Jurkat, Clone E6-1 (cell line): ENCODE measurements around the gene XAGE3. TPM values are rescaled to one million over a fixed set of nuclear protein-coding genes. Genes with fewer than 3 reads are reported as not detected.
"Not testable (repeated sequence)": the region's sequence is repeated elsewhere in the genome, so short reads cannot be mapped to it uniquely, and the experiment has no call there.

Experiments used
- DNase-seq: peaks from one replicate; pipeline ENCODE4 v3.0.0-alpha.2; 2011; ENCODE audit warnings: low read depth, low spot score
- H3K4me3 ChIP-seq: 2 replicates; pipeline ENCODE4 v1.5.1; 2011; ENCODE audit warnings: mild to moderate bottlenecking, low read length, control low read depth, moderate library complexity
- polyA plus RNA-seq: library from polyadenylated mRNA; unstranded; fragments of >200 nt; gene quantifications from one replicate; pipeline ENCODE4 v1.2.1, GENCODE V29; 2012; ENCODE audit warnings: missing spikeins; ENCODE audit not compliant: insufficient read length, insufficient read depth

Gene XAGE3
- not detected for polyA plus RNA-seq

- no peak for DNase-seq
Observed at GRCh38 chrX:52867610-52868348, at the start of gene XAGE3. XAGE3 (minus strand) TSS chrX:52868083; CDS start chrX:52867133, 950 bp downstream.

GRCh38 chrX:52914704-52915103, 46.8 kb upstream of the XAGE3 start:
- not testable (repeated sequence) for DNase-seq, H3K4me3 ChIP-seq

More at GRCh38 chrX:52867610-52868348, at the start of gene XAGE3:
- H3K4me3 ChIP-seq, result no peak within 1 kb of the TSS

GRCh38 chrX:52913681-52914080, 45.8 kb upstream of the XAGE3 start:
- not testable (repeated sequence) for DNase-seq, H3K4me3 ChIP-seq

- H3K4me3 ChIP-seq, DNase-seq: not testable (repeated sequence)
Observed at GRCh38 chrX:52909313-52909969, 41.6 kb upstream of the XAGE3 start.

GRCh38 chrX:52907900-52908299, 40.0 kb upstream of the XAGE3 start:
- not testable (repeated sequence) for H3K4me3 ChIP-seq, DNase-seq

GRCh38 chrX:52907137-52907536, 39.3 kb upstream of the XAGE3 start:
- H3K4me3 ChIP-seq, DNase-seq: not testable (repeated sequence)

GRCh38 chrX:52906072-52906471, 38.2 kb upstream of the XAGE3 start:
- not testable (repeated sequence) for DNase-seq, H3K4me3 ChIP-seq

- H3K4me3 ChIP-seq, DNase-seq: not testable (repeated sequence)
Observed at GRCh38 chrX:52905531-52905930, 37.6 kb upstream of the XAGE3 start.

GRCh38 chrX:52896855-52897709, 29.2 kb upstream of the XAGE3 start, which contains the start of gene FAM156B:
FAM156B (plus strand) TSS chrX:52897330; CDS start chrX:52907226, 9,896 bp downstream.
- DNase-seq, H3K4me3 ChIP-seq: not testable (repeated sequence)

GRCh38 chrX:52896438-52896837, 28.6 kb upstream of the XAGE3 start:
- DNase-seq, H3K4me3 ChIP-seq: not testable (repeated sequence)

- H3K4me3 ChIP-seq, DNase-seq: not testable (repeated sequence)
Observed at GRCh38 chrX:52888090-52888489, 20.2 kb upstream of the XAGE3 start.

GRCh38 chrX:52887459-52887858, 19.6 kb upstream of the XAGE3 start:
- not testable (repeated sequence) for H3K4me3 ChIP-seq, DNase-seq

GRCh38 chrX:52876386-52876785, 8.5 kb upstream of the XAGE3 start:
- not testable (repeated sequence) for DNase-seq, H3K4me3 ChIP-seq

GRCh38 chrX:52875436-52875835, 7.6 kb upstream of the XAGE3 start:
- not testable (repeated sequence) for H3K4me3 ChIP-seq, DNase-seq

GRCh38 chrX:52874661-52875060, 6.8 kb upstream of the XAGE3 start:
- no peak for DNase-seq
- no peak overlapping the region for H3K4me3 ChIP-seq

GRCh38 chrX:52873825-52874224, 5.9 kb upstream of the XAGE3 start:
- not testable (repeated sequence) for DNase-seq, H3K4me3 ChIP-seq

- no peak overlapping the region for H3K4me3 ChIP-seq
- no peak for DNase-seq
Observed at GRCh38 chrX:52870046-52870445, 2.2 kb upstream of the XAGE3 start.

GRCh38 chrX:52865343-52865998, 2.4 kb downstream of the XAGE3 start:
- no peak overlapping the region for H3K4me3 ChIP-seq
- no peak for DNase-seq

- not testable (repeated sequence) for H3K4me3 ChIP-seq, DNase-seq
Observed at GRCh38 chrX:52856991-52857525, 10.8 kb downstream of the XAGE3 start.
